H1 (cell line): ENCODE data around the gene DOCK11. TPM values are rescaled to one million over a fixed set of nuclear protein-coding genes. Genes with fewer than 3 reads are reported as not detected.

ENCODE experiments used
- CTCF ChIA-PET: fragments of 300-600 bp; sonication (Branson Sonifier 250); formaldehyde crosslinking; loops from one replicate; lab custom pipeline; 2021; ENCODE audit not compliant: partially characterized antibody; lab: Charles Lee
- POLR2A ChIA-PET: fragments of 300-600 bp; sonication (Branson Sonifier 250); formaldehyde crosslinking; loops from one replicate; lab custom pipeline; 2021; ENCODE audit warnings: inconsistent platforms; ENCODE audit not compliant: partially characterized antibody; lab: Charles Lee
- DNase-seq, 2 experiments: peaks; one replicate each; pipeline versions ENCODE4 v3.0.0 to v3.0.0-alpha.2; 2010 to 2022; ENCODE audit warnings: low spot score in 2 of 2, low read depth in 1 of 2, mixed read lengths in 1 of 2
- FAIRE-seq: peaks from 2 replicates; lab custom pipeline; 2011; peaks lifted over from hg19 to GRCh38; lab: Jason Lieb, UNC
- H2AFZ ChIP-seq: 2 replicates; pipeline ENCODE4 v1.8.1; 2012; ENCODE audit warnings: low read length, inconsistent platforms
- H2AK5ac ChIP-seq: 2 replicates; pipeline ENCODE4 v1.6.1; 2013; ENCODE audit warnings: low read depth, low read length
- H2BK120ac ChIP-seq: replicated peaks from 2 replicates; pipeline ENCODE3; 2013; ENCODE audit warnings: low read depth, low read length, inconsistent platforms
- H2BK12ac ChIP-seq: 2 replicates; pipeline ENCODE4 v1.6.1; 2013; ENCODE audit warnings: low read depth, low read length
- H2BK15ac ChIP-seq: 2 replicates; pipeline ENCODE4 v1.6.1; 2013; ENCODE audit warnings: low read length
- H2BK20ac ChIP-seq: 2 replicates; pipeline ENCODE4 v1.6.1; 2013; ENCODE audit warnings: low read length
- H2BK5ac ChIP-seq: 2 replicates; pipeline ENCODE4 v1.6.1; 2013; ENCODE audit warnings: low read depth, low read length
- H3K14ac ChIP-seq: 2 replicates; pipeline ENCODE4 v1.6.1; 2013; ENCODE audit warnings: inconsistent platforms; ENCODE audit not compliant: insufficient read length
- H3K18ac ChIP-seq: 2 replicates; pipeline ENCODE4 v1.6.1; 2013; ENCODE audit warnings: low read length; ENCODE audit errors: extremely low read depth
- H3K23ac ChIP-seq: 2 replicates; pipeline ENCODE4 v1.6.1; 2013; ENCODE audit warnings: inconsistent platforms; ENCODE audit not compliant: insufficient read length
- H3K23me2 ChIP-seq: 2 replicates; pipeline ENCODE4 v1.6.1; 2013; ENCODE audit warnings: low read depth, low read length
- H3K27ac ChIP-seq: 2 replicates; pipeline ENCODE4 v1.6.1; 2011; ENCODE audit warnings: low read depth, low read length, inconsistent platforms
- H3K27me3 ChIP-seq, 4 experiments: replicated peaks in 1 of 4; 1 replicate in 1 of 4; 2 replicates in 3 of 4; pipeline versions ENCODE4 v1.6.1 to v1.8.1; 2011 to 2013; ENCODE audit warnings: low read length in 3 of 4, mild to moderate bottlenecking in 3 of 4, inconsistent platforms in 2 of 4, mixed read lengths in 2 of 4, moderate library complexity in 1 of 4; ENCODE audit not compliant: control insufficient read depth in 3 of 4, insufficient read depth in 3 of 4; ENCODE audit errors: extremely low read depth in 1 of 4
- H3K36me3 ChIP-seq, 4 experiments: 2 replicates each; pipeline versions ENCODE4 v1.6.1 to v1.8.1; 2011 to 2013; ENCODE audit warnings: mild to moderate bottlenecking in 4 of 4, low read length in 3 of 4, moderate library complexity in 2 of 4, control low read depth in 1 of 4, inconsistent platforms in 1 of 4; ENCODE audit not compliant: insufficient read depth in 4 of 4, control insufficient read depth in 2 of 4
- H3K4ac ChIP-seq: replicated peaks from 2 replicates; pipeline ENCODE3; 2013; ENCODE audit warnings: low read length, low read depth, mixed read lengths, inconsistent platforms; ENCODE audit not compliant: insufficient read length
- H3K4me1 ChIP-seq, 4 experiments: replicated peaks in 1 of 4; 1 replicate in 1 of 4; 2 replicates in 3 of 4; pipeline versions ENCODE4 v1.6.1 to v1.8.1; 2011 to 2013; ENCODE audit warnings: low read length in 3 of 4, inconsistent platforms in 2 of 4, mixed read lengths in 1 of 4; ENCODE audit not compliant: insufficient read depth in 4 of 4, control insufficient read depth in 3 of 4
- H3K4me2 ChIP-seq, 2 experiments: 2 replicates each; pipeline versions ENCODE4 v1.6.1 to v1.8.1; 2011 to 2013; ENCODE audit warnings: low read depth in 2 of 2, low read length in 2 of 2, control low read depth in 1 of 2, inconsistent platforms in 1 of 2, mild to moderate bottlenecking in 1 of 2; ENCODE audit not compliant: insufficient read depth in 1 of 2
- H3K4me3 ChIP-seq, 4 experiments: fragments of 200-600, 300-600 bp in 1 of 4; sonication (generic), shearing (Covaris generic), sonication (Bioruptor Twin) in 1 of 4; 2 replicates each; pipeline versions ENCODE4 v1.5.1 to v1.8.1; 2011 to 2016; ENCODE audit warnings: low read length in 4 of 4, low read depth in 3 of 4, control low read depth in 2 of 4, inconsistent platforms in 2 of 4, mild to moderate bottlenecking in 2 of 4, mixed read lengths in 1 of 4, moderate library complexity in 1 of 4; ENCODE audit not compliant: insufficient read depth in 2 of 4; ENCODE audit errors: extremely low read depth in 1 of 4
- H3K56ac ChIP-seq: replicated peaks from 2 replicates; pipeline ENCODE3; 2013; ENCODE audit warnings: low read depth, mild to moderate bottlenecking, mixed read lengths, low read length, inconsistent platforms; ENCODE audit not compliant: insufficient read length
- H3K79me1 ChIP-seq: 2 replicates; pipeline ENCODE4 v1.6.1; 2013; ENCODE audit warnings: low read depth, low read length, control low read depth
- H3K79me2 ChIP-seq, 2 experiments: 2 replicates each; pipeline versions ENCODE4 v1.6.1 to v1.8.1; 2012 to 2013; ENCODE audit warnings: low read length in 2 of 2, mild to moderate bottlenecking in 2 of 2, inconsistent platforms in 1 of 2; ENCODE audit not compliant: insufficient read depth in 2 of 2, control insufficient read depth in 1 of 2
- H3K9ac ChIP-seq, 4 experiments: replicated peaks in 1 of 4; 1 replicate in 1 of 4; 2 replicates in 3 of 4; pipeline versions ENCODE4 v1.6.1 to v1.8.1; 2011 to 2013; ENCODE audit warnings: low read depth in 3 of 4, low read length in 3 of 4, control low read depth in 2 of 4, mild to moderate bottlenecking in 2 of 4, moderate library complexity in 2 of 4, inconsistent platforms in 1 of 4; ENCODE audit errors: extremely low read depth in 1 of 4
- H3K9me3 ChIP-seq, 2 experiments: 2 replicates each; pipeline versions ENCODE4 v1.6.1 to v1.8.1; 2012 to 2013; ENCODE audit warnings: mild to moderate bottlenecking in 2 of 2, moderate library complexity in 2 of 2, control low read depth in 1 of 2, inconsistent platforms in 1 of 2, low read depth in 1 of 2, low read length in 1 of 2, mixed read lengths in 1 of 2; ENCODE audit not compliant: insufficient read depth in 2 of 2
- H4K20me1 ChIP-seq, 2 experiments: replicated peaks in 1 of 2; 2 replicates each; pipeline versions ENCODE3 to v1.8.1; 2011 to 2013; ENCODE audit warnings: inconsistent platforms in 2 of 2, low read length in 2 of 2, mild to moderate bottlenecking in 1 of 2; ENCODE audit not compliant: insufficient read depth in 2 of 2, control insufficient read depth in 1 of 2
- H4K5ac ChIP-seq: 2 replicates; pipeline ENCODE4 v1.6.1; 2013; ENCODE audit warnings: low read length, low read depth, mixed read lengths, inconsistent platforms; ENCODE audit not compliant: insufficient read length
- H4K8ac ChIP-seq: 2 replicates; pipeline ENCODE4 v1.8.0; 2013; ENCODE audit warnings: mild to moderate bottlenecking, moderate library complexity, low read length, inconsistent platforms; ENCODE audit not compliant: insufficient read depth; ENCODE audit errors: extremely low read depth
- H4K91ac ChIP-seq: replicated peaks from 2 replicates; pipeline ENCODE3; 2013; ENCODE audit warnings: low read length, mixed read lengths, inconsistent platforms; ENCODE audit not compliant: insufficient read length
- BCL11A ChIP-seq, 2 experiments: IDR thresholded peaks; one replicate each; pipeline ENCODE4 v1.6.1; 2011; ENCODE audit warnings: low read depth in 2 of 2, low read length in 2 of 2, mild to moderate bottlenecking in 2 of 2
- CBX8 ChIP-seq: fragments of 300-800, 300-1000 bp; sonication (generic); IDR thresholded peaks from 2 replicates; pipeline ENCODE4 v1.7.1; 2016; ENCODE audit warnings: low read depth, low read length, borderline replicate concordance
- CEBPB ChIP-seq: IDR thresholded peaks from 2 replicates; pipeline ENCODE4 v1.6.1; 2012; ENCODE audit warnings: low read depth, low read length
- CREB1 ChIP-seq: IDR thresholded peaks from 2 replicates; pipeline ENCODE4 v1.6.1; 2012; ENCODE audit warnings: inconsistent platforms
- FOSL1 ChIP-seq: IDR thresholded peaks from 2 replicates; pipeline ENCODE4 v1.6.1; 2011; ENCODE audit warnings: mild to moderate bottlenecking, low read depth, low read length, moderate library complexity; ENCODE audit not compliant: insufficient read depth
- HDAC6 ChIP-seq: IDR thresholded peaks from one replicate; pipeline ENCODE4 v1.7.1; 2012; ENCODE audit warnings: low read depth, mild to moderate bottlenecking, inconsistent platforms, low read length, moderate library complexity
- MAX ChIP-seq: IDR thresholded peaks from 2 replicates; pipeline ENCODE4 v1.6.1; 2012; ENCODE audit warnings: inconsistent platforms
- NRF1 ChIP-seq: IDR thresholded peaks from 2 replicates; pipeline ENCODE4 v1.6.1; 2011; ENCODE audit warnings: mild to moderate bottlenecking, low read depth, low read length, improper control_type of control experiment
- POU5F1 ChIP-seq: IDR thresholded peaks from 2 replicates; pipeline ENCODE4 v1.6.1; 2011; ENCODE audit warnings: low read depth, mild to moderate bottlenecking, low read length, moderate library complexity
- RAD21 ChIP-seq, 2 experiments: IDR thresholded peaks in 1 of 2; conservative IDR thresholded peaks in 1 of 2; 2 replicates each; pipeline ENCODE4 v1.6.1; 2011; ENCODE audit warnings: low read depth in 2 of 2, low read length in 2 of 2, improper control_type of control experiment in 1 of 2, inconsistent platforms in 1 of 2, mild to moderate bottlenecking in 1 of 2, moderate library complexity in 1 of 2
- USF2 ChIP-seq: IDR thresholded peaks from 2 replicates; pipeline ENCODE4 v1.6.1; 2011; ENCODE audit warnings: low read length, improper control_type of control experiment
- YY1 ChIP-seq: IDR thresholded peaks from 2 replicates; pipeline ENCODE4 v1.6.1; 2011; ENCODE audit warnings: low read depth, mild to moderate bottlenecking, low read length
- WGBS, 2 experiments: shearing (Covaris generic) in 1 of 2; methylation state at CpG; one replicate each; pipeline versions ENCODE4 v1.1.6 to v1.1.7; 2013 to 2015; ENCODE audit warnings: low lambda C conversion rate in 2 of 2, mixed read lengths in 2 of 2, inconsistent platforms in 1 of 2, low coverage in 1 of 2, missing lambda C conversion rate in 1 of 2; ENCODE audit not compliant: insufficient replicate concordance in 2 of 2, insufficient coverage in 1 of 2, insufficient read length in 1 of 2; ENCODE audit errors: extremely low coverage in 1 of 2, missing lambda C conversion rate in 1 of 2; 5-methylcytosine and 5-hydroxymethylcytosine counted together
- polyA plus RNA-seq, 7 experiments: library from polyadenylated mRNA; depleted of rRNA in 3 of 7; stranded (reverse) in 5 of 7; unstranded in 2 of 7; fragments of >200 nt in 5 of 7; fragments of 200-250 nt in 2 of 7; gene quantifications; 1 replicate in 5 of 7; 2 replicates in 1 of 7; 4 replicates in 1 of 7; pipeline versions ENCODE4 v1.2.1 to v1.2.3, GENCODE V29; 2011 to 2013; ENCODE audit warnings: missing spikeins in 2 of 7, mixed read lengths in 2 of 7
- total RNA-seq: library from RNA; stranded (reverse); fragmentation: NEBNext Ultra II Directional; extraction: Animal tissue kit (Norgen Biotek cat#: 25700); gene quantifications from 2 replicates; pipeline ENCODE4 v1.2.1, GENCODE V29; 2021

Gene DOCK11
- total and polyA plus RNA-seq, 2 of the 8 experiments (the other 6 are each of a cell fraction or from before 2014, with no cell fraction given), result 4.9 to 12.0 TPM

- no peaks in the 10 kb centered on the region for H3K4me1 ChIP-seq
- FAIRE-seq, result peak; percentile 99
- peak in 1 of 2 experiments; percentile 49 for DNase-seq
- no peak overlapping the region for H2BK12ac ChIP-seq
- no peak overlapping the region for H2AK5ac ChIP-seq
- peaks cover 0 to 5% (median 0%) of the 10 kb centered on the region in 4 experiments; a peak in 1 of 8 replicates for H3K36me3 ChIP-seq
- no peak overlapping the region for H3K4me2 ChIP-seq
- WGBS, 2 experiments, result 34 to 100% methylated on average over 1 to 7 of the region's 7 CpGs
- no peak overlapping the region for H3K27ac ChIP-seq
- H4K8ac ChIP-seq, result no peak overlapping the region
- CTCF ChIA-PET, result no interaction called here
- no peak overlapping the region for H3K14ac ChIP-seq
- no peak overlapping the region for H3K4me3 ChIP-seq
- no peaks in the 10 kb centered on the region for H3K27me3 ChIP-seq
- no peak overlapping the region for H2AFZ ChIP-seq
- H3K9ac ChIP-seq, result no peak overlapping the region
- no peak overlapping the region for H4K5ac ChIP-seq
- no peak overlapping the region for H3K56ac ChIP-seq
- H3K23ac ChIP-seq, result no peak overlapping the region
- H3K18ac ChIP-seq, result no peak overlapping the region
- H2BK120ac ChIP-seq, result no peak overlapping the region
- H3K9me3 ChIP-seq, result no peaks in the 10 kb centered on the region
- no peaks in the 10 kb centered on the region for H4K20me1 ChIP-seq
- H3K79me2 ChIP-seq, result no peaks in the 10 kb centered on the region
- no peak overlapping the region for H4K91ac ChIP-seq
- no peak overlapping the region for H2BK20ac ChIP-seq
- H3K4ac ChIP-seq, result no peak overlapping the region
- no peaks in the 10 kb centered on the region for H3K79me1 ChIP-seq
- no peak overlapping the region for H2BK15ac ChIP-seq
- no peaks in the 10 kb centered on the region for H3K23me2 ChIP-seq
- H2BK5ac ChIP-seq, result no peak overlapping the region
- POLR2A ChIA-PET, result no interaction called here
- TF ChIP-seq BCL11A (IDR thresholded peaks at IDR 0.05; ENCODE audit: low read depth in 2 of 2, low read length in 2 of 2) (no peak), NRF1 (no peak), USF2 (no peak), FOSL1 (no peak), CREB1 (no peak), CBX8 (no peak), MAX (no peak), POU5F1 (no peak), CEBPB (peak; percentile 70; the same call in 1 of the 2 replicates), RAD21 (IDR thresholded peaks at IDR 0.05 in 1 of 2, conservative IDR thresholded peaks at IDR 0.05 in 1 of 2; ENCODE audit: low read depth in 2 of 2, low read length in 2 of 2) (peak; percentile 66 to 81), HDAC6 (no peak), YY1 (peak; percentile 92)
These were observed 108.4 kb downstream of the DOCK11 start for GRCh38 chrX:118603981-118604380.
